H1 (cell line): ENCODE results near the gene FAM228B. TPM values are rescaled to one million over a fixed set of nuclear protein-coding genes. Genes with fewer than 3 reads are reported as not detected.

ENCODE experiments used
- ATF3 ChIP-seq: IDR thresholded peaks from 2 replicates; pipeline ENCODE4 v1.6.1; 2011; ENCODE audit warnings: low read depth, mild to moderate bottlenecking, low read length; ENCODE audit not compliant: insufficient read depth
- CHD2 ChIP-seq: IDR thresholded peaks from 2 replicates; pipeline ENCODE4 v1.6.1; 2012; ENCODE audit warnings: low read length, improper control_type of control experiment
- CHD7 ChIP-seq: fragments of 300-600 bp; sonication (generic); IDR thresholded peaks from 2 replicates; pipeline ENCODE4 v1.7.1; 2012; ENCODE audit warnings: low read length, moderate library complexity, mild to moderate bottlenecking, inconsistent platforms; ENCODE audit not compliant: insufficient replicate concordance
- CTCF ChIP-seq, 3 experiments: IDR thresholded peaks; 1 replicate in 2 of 3; 2 replicates in 1 of 3; pipeline versions ENCODE4 v1.5.1 to v1.6.1; 2011; ENCODE audit warnings: low read length in 3 of 3, mild to moderate bottlenecking in 3 of 3, inconsistent platforms in 2 of 3, low read depth in 1 of 3, moderate library complexity in 1 of 3; ENCODE audit not compliant: insufficient read depth in 1 of 3; ENCODE audit errors: control extremely low read depth in 1 of 3
- POLR2AphosphoS5 ChIP-seq: IDR thresholded peaks from 2 replicates; pipeline ENCODE4 v1.6.1; 2011; ENCODE audit warnings: low read depth, low read length
- RXRA ChIP-seq: IDR thresholded peaks from 2 replicates; pipeline ENCODE4 v1.6.1; 2011; ENCODE audit warnings: low read depth, mild to moderate bottlenecking, low read length, moderate library complexity; ENCODE audit not compliant: insufficient read depth
- polyA plus RNA-seq, 7 experiments: library from polyadenylated mRNA; depleted of rRNA in 3 of 7; stranded (reverse) in 5 of 7; unstranded in 2 of 7; fragments of >200 nt in 5 of 7; fragments of 200-250 nt in 2 of 7; gene quantifications; 1 replicate in 5 of 7; 2 replicates in 1 of 7; 4 replicates in 1 of 7; pipeline versions ENCODE4 v1.2.1 to v1.2.3, GENCODE V29; 2011 to 2013; ENCODE audit warnings: missing spikeins in 2 of 7, mixed read lengths in 2 of 7
- total RNA-seq: library from RNA; stranded (reverse); fragmentation: NEBNext Ultra II Directional; extraction: Animal tissue kit (Norgen Biotek cat#: 25700); gene quantifications from 2 replicates; pipeline ENCODE4 v1.2.1, GENCODE V29; 2021

FAM228B gene
- total and polyA plus RNA-seq, 2 of the 8 experiments (the other 6 are each of a cell fraction or from before 2014, with no cell fraction given) = 1.4 to 3.2 TPM

GRCh38 chr2:24083567-24084385, 39.5 kb upstream of the FAM228B start (continued):
- TF ChIP-seq ATF3 (no peak), CTCF (IDR thresholded peaks at IDR 0.05; ENCODE audit: control extremely low read depth in 1 of 3, insufficient read depth in 1 of 3, low read depth in 1 of 3, low read length in 3 of 3) (peak in 1 of 3 experiments; percentile 3; a peak in 1 of 4 replicates), CHD2 (peak; percentile 25; the same call in 1 of the 2 replicates), POLR2AphosphoS5 (peak; percentile 74), CHD7 (no peak), RXRA (no peak)
